GM19463 (cell line): ENCODE measurements around the gene FAM162B.
"Not testable (repeated sequence)": the region's sequence is repeated elsewhere in the genome, so short reads cannot be mapped to it uniquely, and the experiment has no call there.

ENCODE experiments used
- ATAC-seq: cut with Tn5 transposase; IDR thresholded peaks from one replicate; pipeline ENCODE4 v1.9.1; 2021; ENCODE audit warnings: mild to moderate bottlenecking, moderate library complexity; ENCODE audit not compliant: unreplicated experiment

Gene FAM162B

DNA sequence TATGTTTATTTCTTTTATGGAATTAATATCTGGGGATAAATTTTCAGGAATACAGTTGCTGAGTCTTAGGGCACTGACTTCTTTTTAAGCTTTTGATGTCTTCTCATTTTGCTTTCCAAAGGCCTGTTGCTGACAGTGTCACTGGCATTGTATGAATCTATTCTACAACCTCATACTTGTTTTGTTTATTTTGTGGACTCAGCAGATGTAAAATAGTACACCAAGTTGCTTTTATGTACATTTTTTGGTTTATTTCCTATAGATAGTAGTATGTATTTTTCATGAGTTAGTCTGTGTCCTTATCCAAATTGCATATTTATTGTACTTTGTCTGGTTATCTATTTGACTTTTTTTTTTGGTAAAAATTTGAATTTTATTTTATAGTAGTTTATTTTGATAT, 35.0 kb downstream of the FAM162B start:
- ATAC-seq = no peak

GRCh38 chr6:116726947-116727346, 38.6 kb downstream of the FAM162B start:
- no peak for ATAC-seq

DNA sequence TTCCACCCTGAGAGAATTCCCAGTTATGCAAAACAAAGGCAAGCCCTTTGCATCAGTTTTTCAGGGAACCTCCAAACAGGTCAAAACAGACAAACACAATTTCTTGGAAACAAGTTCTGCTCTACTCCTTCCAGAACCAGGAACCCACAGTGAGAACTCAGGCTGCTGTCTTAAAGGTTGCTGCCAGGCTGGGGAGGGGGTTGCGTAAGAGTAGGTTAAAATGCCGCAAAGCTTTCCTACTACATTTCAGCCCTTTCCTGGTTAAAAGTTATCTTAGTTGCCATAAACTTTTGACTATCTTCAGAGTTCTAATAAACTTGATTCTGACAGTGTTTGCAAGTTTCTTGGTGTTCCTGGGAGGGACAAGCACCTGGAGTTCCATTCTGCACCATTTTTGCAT, 50.8 kb downstream of the FAM162B start:
- ATAC-seq = no peak

DNA sequence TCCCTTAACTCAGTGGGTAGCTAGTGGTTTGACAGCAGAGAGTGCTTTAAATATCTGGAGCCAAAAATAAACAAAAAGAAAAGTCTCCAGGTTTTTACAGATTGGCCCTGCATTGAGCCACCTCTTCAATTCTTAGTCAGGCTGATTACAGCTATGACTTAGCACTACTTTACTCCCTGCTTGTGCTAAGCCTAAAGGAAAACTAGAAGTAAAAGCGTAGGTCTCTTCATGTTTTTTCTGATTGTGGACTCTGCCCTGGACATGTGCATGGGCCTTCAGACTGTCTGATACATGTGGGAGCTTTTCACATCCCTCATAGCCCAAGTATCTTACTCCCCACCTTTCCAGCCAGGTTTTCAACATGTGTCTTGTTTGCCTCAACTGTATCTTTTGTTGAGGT, 51.2 kb downstream of the FAM162B start:
- ATAC-seq = no peak

- no peak for ATAC-seq
Observed at GRCh38 chr6:116705917-116706316, 59.6 kb downstream of the FAM162B start.

- not testable (repeated sequence) for ATAC-seq
Observed at GRCh38 chr6:116703888-116704287, 61.6 kb downstream of the FAM162B start.
